GM10266 (cell line): ENCODE data around the gene TRAPPC2L.

Source experiments
- DNase-seq: peaks from one replicate; pipeline ENCODE4 v3.0.0; 2012; ENCODE audit errors: extremely low spot score
- TF ChIP-seq, protein P1 (sequence below): IDR thresholded peaks from 2 replicates; pipeline ENCODE4 v1.5.1; 2012; ENCODE audit warnings: mild to moderate bottlenecking, low read depth; ENCODE audit not compliant: control insufficient read depth, insufficient read depth; ENCODE audit errors: missing control alignments

The TRAPPC2L gene

DNA sequence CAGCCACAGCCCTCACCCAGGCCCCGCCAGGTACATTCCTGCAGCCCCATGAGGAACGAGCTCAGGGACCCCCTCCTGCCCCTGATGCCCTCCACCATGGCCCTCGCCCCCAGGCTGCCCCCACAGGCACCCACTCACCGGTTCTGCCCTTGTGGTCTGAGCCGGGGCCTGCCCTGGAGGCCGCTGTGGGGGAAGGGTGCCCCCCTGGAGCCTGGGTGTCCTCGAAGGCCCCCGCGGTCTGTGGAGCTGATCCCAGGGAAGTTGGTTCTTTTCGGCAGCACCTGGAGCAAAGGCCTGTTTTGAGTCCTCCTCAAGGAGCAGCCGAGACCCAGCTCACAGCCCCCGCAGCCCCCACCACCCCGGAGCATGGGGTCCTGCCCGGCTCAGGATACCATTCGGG is 7.2 kb downstream of the TRAPPC2L start:
- no peak for DNase-seq

GRCh38 chr16:88864521-88864920 is 7.6 kb downstream of the TRAPPC2L start:
- no peak for DNase-seq
- TF ChIP-seq, protein P1, sequence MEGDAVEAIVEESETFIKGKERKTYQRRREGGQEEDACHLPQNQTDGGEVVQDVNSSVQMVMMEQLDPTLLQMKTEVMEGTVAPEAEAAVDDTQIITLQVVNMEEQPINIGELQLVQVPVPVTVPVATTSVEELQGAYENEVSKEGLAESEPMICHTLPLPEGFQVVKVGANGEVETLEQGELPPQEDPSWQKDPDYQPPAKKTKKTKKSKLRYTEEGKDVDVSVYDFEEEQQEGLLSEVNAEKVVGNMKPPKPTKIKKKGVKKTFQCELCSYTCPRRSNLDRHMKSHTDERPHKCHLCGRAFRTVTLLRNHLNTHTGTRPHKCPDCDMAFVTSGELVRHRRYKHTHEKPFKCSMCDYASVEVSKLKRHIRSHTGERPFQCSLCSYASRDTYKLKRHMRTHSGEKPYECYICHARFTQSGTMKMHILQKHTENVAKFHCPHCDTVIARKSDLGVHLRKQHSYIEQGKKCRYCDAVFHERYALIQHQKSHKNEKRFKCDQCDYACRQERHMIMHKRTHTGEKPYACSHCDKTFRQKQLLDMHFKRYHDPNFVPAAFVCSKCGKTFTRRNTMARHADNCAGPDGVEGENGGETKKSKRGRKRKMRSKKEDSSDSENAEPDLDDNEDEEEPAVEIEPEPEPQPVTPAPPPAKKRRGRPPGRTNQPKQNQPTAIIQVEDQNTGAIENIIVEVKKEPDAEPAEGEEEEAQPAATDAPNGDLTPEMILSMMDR = no peak

More for the DNA sequence above, 7.2 kb downstream of the TRAPPC2L start:
- TF ChIP-seq, protein P1 = no peak

DNA sequence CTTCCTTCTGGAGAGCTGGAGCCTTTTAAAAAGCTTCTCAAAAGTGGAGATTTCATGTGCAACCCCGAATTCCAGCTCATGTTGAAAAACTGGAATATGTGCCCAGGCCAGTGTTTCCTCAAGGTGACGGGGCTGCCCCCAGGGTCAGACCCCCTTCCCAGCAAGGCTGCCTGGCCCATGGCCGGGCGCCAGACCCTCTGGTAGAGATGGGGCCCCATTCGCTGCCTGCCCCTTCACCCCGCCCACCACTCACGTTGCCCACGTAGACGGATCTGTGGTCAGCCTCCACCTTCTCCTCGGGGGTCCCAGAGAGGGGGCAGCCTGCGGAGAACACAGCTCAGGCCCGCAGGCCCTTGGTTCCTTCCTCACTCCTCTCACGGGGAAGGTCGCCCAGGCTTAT is 8.4 kb downstream of the TRAPPC2L start:
- TF ChIP-seq, protein P1 = no peak

DNA sequence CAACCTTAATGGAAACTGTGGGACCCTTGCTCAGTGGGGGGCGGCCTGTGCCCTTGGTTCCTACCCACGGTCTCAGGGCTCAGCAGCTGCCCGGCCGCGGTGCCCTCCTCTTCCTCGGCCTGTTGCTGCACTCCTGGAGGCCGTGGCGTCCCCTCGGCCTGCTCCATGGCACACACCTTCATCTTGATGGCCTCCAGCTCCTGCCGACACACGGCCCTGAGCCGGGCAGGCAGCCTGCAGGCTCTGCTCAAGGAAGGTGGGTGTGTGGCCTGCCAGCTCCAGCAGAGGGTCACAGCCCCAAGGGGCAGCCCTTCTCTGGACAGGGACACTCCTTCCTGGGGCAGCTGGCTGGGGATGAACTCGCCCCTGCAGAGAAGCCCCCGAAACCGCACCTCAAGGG is 8.8 kb downstream of the TRAPPC2L start:
- DNase-seq = no peak
- TF ChIP-seq, protein P1 = no peak

More for the DNA sequence above, 8.4 kb downstream of the TRAPPC2L start:
- no peak for DNase-seq

DNA sequence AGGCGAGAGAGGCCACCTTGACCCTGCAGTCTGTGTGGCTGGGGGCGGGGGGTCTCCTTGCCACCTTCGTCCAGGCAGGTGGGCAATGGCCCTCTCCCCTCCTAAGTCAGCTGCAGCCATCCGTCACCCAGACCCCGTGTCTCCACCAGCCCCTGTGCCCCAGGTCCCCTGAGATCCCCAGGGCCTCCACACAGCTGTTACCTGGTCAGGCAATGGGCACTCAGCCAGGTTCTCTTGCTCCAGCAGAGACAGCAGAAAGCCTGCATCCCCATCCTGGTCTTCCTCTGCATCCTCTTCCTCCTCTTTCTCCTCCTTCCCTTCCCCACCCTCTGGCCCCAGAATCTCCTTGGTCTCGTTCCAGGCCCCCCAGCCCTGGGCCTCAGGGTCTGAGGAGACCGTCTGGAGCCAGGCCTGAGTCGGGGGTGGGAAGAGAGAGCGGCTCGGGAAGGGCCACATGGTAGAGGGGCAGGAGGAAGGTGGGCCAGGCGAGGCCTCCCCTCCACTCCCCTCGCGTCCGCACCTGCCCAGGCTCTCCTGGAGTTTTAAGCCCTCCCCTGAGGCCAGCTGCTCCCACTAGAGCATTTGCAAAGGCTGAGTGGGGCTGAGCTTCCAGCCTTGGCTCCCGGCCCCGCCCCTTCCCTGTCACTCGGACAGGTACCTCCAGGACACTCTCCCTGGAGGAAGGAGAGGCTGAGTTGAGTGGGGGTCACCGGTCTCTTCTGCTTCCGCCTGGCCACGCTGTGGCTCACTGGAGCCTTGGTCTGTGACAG is 9.4 kb downstream of the TRAPPC2L start, which contains the start of gene PABPN1L:
Gene PABPN1L, minus strand, starts transcription at position 510 of the 770 bp plus-strand sequence. Its CDS starts 54 bp downstream, at position 456.
- no peak for DNase-seq

GRCh38 chr16:88867581-88868246 is 10.8 kb downstream of the TRAPPC2L start:
- no peak for DNase-seq
- TF ChIP-seq, protein P1 = no peak

More for the DNA sequence above, 9.4 kb downstream of the TRAPPC2L start, which contains the start of gene PABPN1L:
- TF ChIP-seq, protein P1 = no peak
